Mesothelial cell of epicardium (in vitro differentiated cells): ENCODE data around the gene DAB2IP. TPM values are rescaled to one million over a fixed set of nuclear protein-coding genes. Genes with fewer than 3 reads are reported as not detected.

Source experiments
- DNase-seq, 2 experiments: peaks; one replicate each; pipeline ENCODE4 v3.0.0; 2021; ENCODE audit warnings: low spot score in 2 of 2; ENCODE audit not compliant: unreplicated experiment in 2 of 2
- H3K27ac Mint-ChIP-seq: 2 replicates; pipeline ENCODE4 v1.8.0; 2021; ENCODE audit warnings: mixed read lengths
- H3K27me3 Mint-ChIP-seq: 2 replicates; pipeline ENCODE4 v1.8.0; 2021; ENCODE audit warnings: low read depth, mixed read lengths
- H3K36me3 Mint-ChIP-seq: 2 replicates; pipeline ENCODE4 v1.8.0; 2021; ENCODE audit warnings: mixed read lengths
- H3K4me1 Mint-ChIP-seq: 2 replicates; pipeline ENCODE4 v1.8.0; 2021; ENCODE audit warnings: mixed read lengths
- H3K4me3 Mint-ChIP-seq: 2 replicates; pipeline ENCODE4 v1.8.0; 2021; ENCODE audit warnings: mild to moderate bottlenecking, moderate library complexity, mixed read lengths
- H3K9me3 Mint-ChIP-seq: 2 replicates; pipeline ENCODE4 v1.8.0; 2021; ENCODE audit warnings: mixed read lengths
- CTCF ChIP-seq: fragments of 200-600 bp; sonication (generic); IDR thresholded peaks from one replicate; pipeline ENCODE4 v1.5.0; 2021; ENCODE audit warnings: antibody characterized with exemption; ENCODE audit not compliant: unreplicated experiment
- total RNA-seq: library from RNA; stranded (reverse); gene quantifications from 3 replicates; pipeline ENCODE4 v1.2.1, GENCODE V29; 2021

The DAB2IP gene
- total RNA-seq, 1 donor from 2014 or later: 75.7 TPM

- TF ChIP-seq CTCF: no peak
- peaks cover 2% of the 10 kb centered on the region for H3K36me3 Mint-ChIP-seq
- H3K27ac Mint-ChIP-seq: no peak overlapping the region
- no peak for DNase-seq
- no peaks in the 10 kb centered on the region for H3K9me3 Mint-ChIP-seq
- H3K4me3 Mint-ChIP-seq: no peak overlapping the region
- H3K4me1 Mint-ChIP-seq: peaks cover 23% of the 10 kb centered on the region
- H3K27me3 Mint-ChIP-seq: no peaks in the 10 kb centered on the region
These were observed 37.2 kb downstream of the DAB2IP start for GRCh38 chr9:121688681-121689080.

GRCh38 chr9:121689461-121690157 lies 38.2 kb downstream of the DAB2IP start:
- H3K4me3 Mint-ChIP-seq: no peak overlapping the region
- H3K4me1 Mint-ChIP-seq: peaks cover 25% of the 10 kb centered on the region
- no peak for DNase-seq
- no peaks in the 10 kb centered on the region for H3K36me3 Mint-ChIP-seq
- TF ChIP-seq CTCF: no peak
- no peaks in the 10 kb centered on the region for H3K27me3 Mint-ChIP-seq
- H3K9me3 Mint-ChIP-seq: no peaks in the 10 kb centered on the region
- H3K27ac Mint-ChIP-seq: no peak overlapping the region

GRCh38 chr9:121690316-121690715 lies 38.9 kb downstream of the DAB2IP start:
- H3K36me3 Mint-ChIP-seq: no peaks in the 10 kb centered on the region
- no peak for TF ChIP-seq CTCF
- no peaks in the 10 kb centered on the region for H3K27me3 Mint-ChIP-seq
- no peaks in the 10 kb centered on the region for H3K9me3 Mint-ChIP-seq
- H3K4me3 Mint-ChIP-seq: no peak overlapping the region
- peaks cover 28% of the 10 kb centered on the region for H3K4me1 Mint-ChIP-seq
- DNase-seq: no peak
- H3K27ac Mint-ChIP-seq: no peak overlapping the region

GRCh38 chr9:121690766-121691165 lies 39.3 kb downstream of the DAB2IP start:
- no peak overlapping the region for H3K4me3 Mint-ChIP-seq
- H3K36me3 Mint-ChIP-seq: no peaks in the 10 kb centered on the region
- H3K9me3 Mint-ChIP-seq: no peaks in the 10 kb centered on the region
- H3K27me3 Mint-ChIP-seq: no peaks in the 10 kb centered on the region
- DNase-seq: no peak
- no peak overlapping the region for H3K27ac Mint-ChIP-seq
- peaks cover 28% of the 10 kb centered on the region for H3K4me1 Mint-ChIP-seq
- no peak for TF ChIP-seq CTCF

- no peaks in the 10 kb centered on the region for H3K9me3 Mint-ChIP-seq
- TF ChIP-seq CTCF: no peak
- no peaks in the 10 kb centered on the region for H3K27me3 Mint-ChIP-seq
- H3K36me3 Mint-ChIP-seq: no peaks in the 10 kb centered on the region
- no peak overlapping the region for H3K4me3 Mint-ChIP-seq
- peaks cover 29% of the 10 kb centered on the region for H3K4me1 Mint-ChIP-seq
- no peak for DNase-seq
- peak overlapping the region; percentile 84 for H3K27ac Mint-ChIP-seq
These were observed 40.5 kb downstream of the DAB2IP start for GRCh38 chr9:121691890-121692289.
